ENCODE measurements around the gene CEP57L1. TPM values are rescaled to one million over a fixed set of nuclear protein-coding genes. Genes with fewer than 3 reads are reported as not detected.
"Not testable (repeated sequence)": the region's sequence is repeated elsewhere in the genome, so short reads cannot be mapped to it uniquely, and the experiment has no call there.

Gene CEP57L1
- polyA plus RNA-seq, 1 donor from 2014 or later, result 19.7 TPM

DNA sequence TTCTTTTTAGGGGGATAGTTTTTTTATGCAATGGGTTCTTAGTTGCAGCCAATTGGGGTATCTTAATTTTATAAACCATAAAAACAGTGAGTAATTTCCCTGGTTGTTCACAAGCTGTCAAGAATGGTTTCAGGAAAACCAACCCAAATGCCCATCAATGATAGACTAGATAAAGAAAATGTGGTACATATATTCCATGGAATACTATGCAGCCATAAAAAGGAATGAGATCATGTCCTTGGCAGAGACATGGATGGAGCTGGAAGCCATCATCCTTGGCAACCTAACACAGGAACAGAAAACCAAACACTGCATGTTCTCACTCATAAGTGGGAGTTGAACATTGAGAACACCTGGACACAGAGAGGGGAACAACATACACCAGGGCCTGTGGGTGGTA is 46.8 kb downstream of the CEP57L1 start:
- H4K20me1 ChIP-seq (ENCODE audit: insufficient read depth); H3F3A ChIP-seq (ENCODE audit: insufficient read depth, low read length, poor library complexity, severe bottlenecking); H3K4me2 ChIP-seq (ENCODE audit: low read length); H3K4me3 ChIP-seq (ENCODE audit: low read length); H3K9me3 ChIP-seq (ENCODE audit: low read length); H2AFZ ChIP-seq (ENCODE audit: low read depth, low read length); H3K9ac ChIP-seq (ENCODE audit: low read length); H3K27ac ChIP-seq (ENCODE audit: low read length); H3K79me2 ChIP-seq (replicated peaks; ENCODE audit: insufficient read depth, low read length); H3K36me3 ChIP-seq (ENCODE audit: insufficient read depth, low read length); H3K9me2 ChIP-seq (ENCODE audit: insufficient read depth, low read length); H3K27me3 ChIP-seq (ENCODE audit: insufficient read depth, low read depth, low read length): not testable (repeated sequence)

DNA sequence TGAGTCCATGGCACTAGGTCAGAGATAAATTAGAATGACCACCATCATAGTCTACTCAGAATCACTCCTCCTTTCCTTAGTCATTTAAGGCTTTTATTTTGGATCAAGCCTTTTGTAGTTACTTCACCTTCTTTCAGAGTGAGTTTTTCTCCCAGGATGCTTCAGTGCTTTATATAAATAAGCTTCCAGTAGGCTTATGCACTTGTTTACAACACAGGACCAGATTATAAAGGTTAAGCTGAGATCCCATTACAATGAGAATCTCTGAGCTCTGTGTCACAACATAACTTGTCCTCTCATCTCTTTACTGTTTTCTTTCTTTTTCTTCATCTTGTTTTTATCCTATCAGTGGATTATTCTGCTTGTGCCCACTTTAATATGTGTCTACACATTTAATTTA is 47.9 kb downstream of the CEP57L1 start:
- H3K79me2 ChIP-seq (replicated peaks; ENCODE audit: insufficient read depth, low read length), result no peaks in the 10 kb centered on the region
- H3K36me3 ChIP-seq (ENCODE audit: insufficient read depth, low read length), result no peaks in the 10 kb centered on the region
- H4K20me1 ChIP-seq (ENCODE audit: insufficient read depth), result no peaks in the 10 kb centered on the region
- H3K9me3 ChIP-seq (ENCODE audit: low read length), result no peaks in the 10 kb centered on the region
- no peaks in the 10 kb centered on the region for H3K9me2 ChIP-seq (ENCODE audit: insufficient read depth, low read length)
- no peaks in the 10 kb centered on the region for H3K27me3 ChIP-seq (ENCODE audit: insufficient read depth, low read depth, low read length)
- no peak for TF ChIP-seq POLR2AphosphoS5 (IDR thresholded peaks at IDR 0.05)
- TF ChIP-seq SMC3 (conservative IDR thresholded peaks at IDR 0.05; ENCODE audit: poor library complexity), result no peak
- no peak for TF ChIP-seq RAD21 (conservative IDR thresholded peaks at IDR 0.05)
- no peak for TF ChIP-seq EZH2 (IDR thresholded peaks at IDR 0.05; ENCODE audit: borderline replicate concordance, insufficient read depth, low read length, poor library complexity, severe bottlenecking)
- TF ChIP-seq EP300 (conservative IDR thresholded peaks at IDR 0.05; ENCODE audit: poor library complexity, severe bottlenecking), result no peak
- no peak for TF ChIP-seq TAF1 (IDR thresholded peaks at IDR 0.05; ENCODE audit: low read depth)
- TF ChIP-seq, protein P1, sequence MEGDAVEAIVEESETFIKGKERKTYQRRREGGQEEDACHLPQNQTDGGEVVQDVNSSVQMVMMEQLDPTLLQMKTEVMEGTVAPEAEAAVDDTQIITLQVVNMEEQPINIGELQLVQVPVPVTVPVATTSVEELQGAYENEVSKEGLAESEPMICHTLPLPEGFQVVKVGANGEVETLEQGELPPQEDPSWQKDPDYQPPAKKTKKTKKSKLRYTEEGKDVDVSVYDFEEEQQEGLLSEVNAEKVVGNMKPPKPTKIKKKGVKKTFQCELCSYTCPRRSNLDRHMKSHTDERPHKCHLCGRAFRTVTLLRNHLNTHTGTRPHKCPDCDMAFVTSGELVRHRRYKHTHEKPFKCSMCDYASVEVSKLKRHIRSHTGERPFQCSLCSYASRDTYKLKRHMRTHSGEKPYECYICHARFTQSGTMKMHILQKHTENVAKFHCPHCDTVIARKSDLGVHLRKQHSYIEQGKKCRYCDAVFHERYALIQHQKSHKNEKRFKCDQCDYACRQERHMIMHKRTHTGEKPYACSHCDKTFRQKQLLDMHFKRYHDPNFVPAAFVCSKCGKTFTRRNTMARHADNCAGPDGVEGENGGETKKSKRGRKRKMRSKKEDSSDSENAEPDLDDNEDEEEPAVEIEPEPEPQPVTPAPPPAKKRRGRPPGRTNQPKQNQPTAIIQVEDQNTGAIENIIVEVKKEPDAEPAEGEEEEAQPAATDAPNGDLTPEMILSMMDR (IDR thresholded peaks at IDR 0.05; ENCODE audit: poor library complexity, severe bottlenecking), result no peak
- TF ChIP-seq, protein P2, sequence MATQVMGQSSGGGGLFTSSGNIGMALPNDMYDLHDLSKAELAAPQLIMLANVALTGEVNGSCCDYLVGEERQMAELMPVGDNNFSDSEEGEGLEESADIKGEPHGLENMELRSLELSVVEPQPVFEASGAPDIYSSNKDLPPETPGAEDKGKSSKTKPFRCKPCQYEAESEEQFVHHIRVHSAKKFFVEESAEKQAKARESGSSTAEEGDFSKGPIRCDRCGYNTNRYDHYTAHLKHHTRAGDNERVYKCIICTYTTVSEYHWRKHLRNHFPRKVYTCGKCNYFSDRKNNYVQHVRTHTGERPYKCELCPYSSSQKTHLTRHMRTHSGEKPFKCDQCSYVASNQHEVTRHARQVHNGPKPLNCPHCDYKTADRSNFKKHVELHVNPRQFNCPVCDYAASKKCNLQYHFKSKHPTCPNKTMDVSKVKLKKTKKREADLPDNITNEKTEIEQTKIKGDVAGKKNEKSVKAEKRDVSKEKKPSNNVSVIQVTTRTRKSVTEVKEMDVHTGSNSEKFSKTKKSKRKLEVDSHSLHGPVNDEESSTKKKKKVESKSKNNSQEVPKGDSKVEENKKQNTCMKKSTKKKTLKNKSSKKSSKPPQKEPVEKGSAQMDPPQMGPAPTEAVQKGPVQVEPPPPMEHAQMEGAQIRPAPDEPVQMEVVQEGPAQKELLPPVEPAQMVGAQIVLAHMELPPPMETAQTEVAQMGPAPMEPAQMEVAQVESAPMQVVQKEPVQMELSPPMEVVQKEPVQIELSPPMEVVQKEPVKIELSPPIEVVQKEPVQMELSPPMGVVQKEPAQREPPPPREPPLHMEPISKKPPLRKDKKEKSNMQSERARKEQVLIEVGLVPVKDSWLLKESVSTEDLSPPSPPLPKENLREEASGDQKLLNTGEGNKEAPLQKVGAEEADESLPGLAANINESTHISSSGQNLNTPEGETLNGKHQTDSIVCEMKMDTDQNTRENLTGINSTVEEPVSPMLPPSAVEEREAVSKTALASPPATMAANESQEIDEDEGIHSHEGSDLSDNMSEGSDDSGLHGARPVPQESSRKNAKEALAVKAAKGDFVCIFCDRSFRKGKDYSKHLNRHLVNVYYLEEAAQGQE (IDR thresholded peaks at IDR 0.05; ENCODE audit: borderline replicate concordance), result no peak
- no peak for TF ChIP-seq MXI1 (conservative IDR thresholded peaks at IDR 0.05; ENCODE audit: poor library complexity, severe bottlenecking)
- H3F3A ChIP-seq (ENCODE audit: insufficient read depth, low read length, poor library complexity, severe bottlenecking), result no peaks in the 10 kb centered on the region
- H2AFZ ChIP-seq (ENCODE audit: low read depth, low read length), result no peak overlapping the region
- H3K27ac ChIP-seq (ENCODE audit: low read length), result no peak overlapping the region
- H3K4me2 ChIP-seq (ENCODE audit: low read length), result no peak overlapping the region
- no peak overlapping the region for H3K9ac ChIP-seq (ENCODE audit: low read length)
- no peak overlapping the region for H3K4me3 ChIP-seq (ENCODE audit: low read length)

DNA sequence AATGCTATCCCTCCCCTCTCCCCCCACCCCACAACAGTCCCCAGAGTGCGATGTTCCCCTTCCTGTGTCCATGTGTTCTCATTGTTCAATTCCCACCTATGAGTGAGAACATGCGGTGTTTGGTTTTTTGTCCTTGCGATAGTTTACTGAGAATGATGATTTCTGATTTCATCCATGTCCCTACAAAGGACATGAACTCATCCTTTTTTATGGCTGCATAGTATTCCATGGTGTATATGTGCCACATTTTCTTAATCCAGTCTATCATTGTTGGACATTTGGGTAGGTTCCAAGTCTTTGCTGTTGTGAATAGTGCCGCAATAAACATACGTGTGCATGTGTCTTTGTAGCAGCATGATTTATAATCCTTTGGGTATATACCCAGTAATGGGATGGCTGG is 52.9 kb downstream of the CEP57L1 start:
- H3K36me3 ChIP-seq (ENCODE audit: insufficient read depth, low read length); H2AFZ ChIP-seq (ENCODE audit: low read depth, low read length); H3K27ac ChIP-seq (ENCODE audit: low read length); H3K9ac ChIP-seq (ENCODE audit: low read length); H3K4me2 ChIP-seq (ENCODE audit: low read length); H3K4me3 ChIP-seq (ENCODE audit: low read length); H4K20me1 ChIP-seq (ENCODE audit: insufficient read depth); H3K79me2 ChIP-seq (replicated peaks; ENCODE audit: insufficient read depth, low read length); H3K9me3 ChIP-seq (ENCODE audit: low read length); H3K27me3 ChIP-seq (ENCODE audit: insufficient read depth, low read depth, low read length); H3K9me2 ChIP-seq (ENCODE audit: insufficient read depth, low read length); H3F3A ChIP-seq (ENCODE audit: insufficient read depth, low read length, poor library complexity, severe bottlenecking): not testable (repeated sequence)

DNA sequence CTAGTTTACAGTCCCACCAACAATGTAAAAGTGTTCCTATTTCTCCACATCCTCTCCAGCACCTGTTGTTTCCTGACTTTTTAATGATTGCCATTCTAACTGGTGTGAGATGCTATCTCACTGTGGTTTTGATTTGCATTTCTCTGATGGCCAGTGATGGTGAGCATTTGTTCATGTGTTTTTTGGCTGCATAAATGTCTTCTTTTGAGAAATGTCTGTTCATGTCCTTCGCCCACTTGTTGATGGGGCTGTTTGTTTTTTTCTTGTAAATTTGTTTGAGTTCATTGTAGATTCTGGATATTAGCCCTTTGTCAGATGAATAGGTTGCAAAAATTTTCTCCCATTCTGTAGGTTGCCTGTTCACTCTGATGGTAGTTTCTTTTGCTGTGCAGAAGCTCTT is 53.4 kb downstream of the CEP57L1 start:
- not testable (repeated sequence) for H3K36me3 ChIP-seq (ENCODE audit: insufficient read depth, low read length); H3K79me2 ChIP-seq (replicated peaks; ENCODE audit: insufficient read depth, low read length); H3F3A ChIP-seq (ENCODE audit: insufficient read depth, low read length, poor library complexity, severe bottlenecking); H3K27me3 ChIP-seq (ENCODE audit: insufficient read depth, low read depth, low read length); H3K4me3 ChIP-seq (ENCODE audit: low read length); H3K9ac ChIP-seq (ENCODE audit: low read length); H3K27ac ChIP-seq (ENCODE audit: low read length); H3K9me3 ChIP-seq (ENCODE audit: low read length); H3K9me2 ChIP-seq (ENCODE audit: insufficient read depth, low read length); H4K20me1 ChIP-seq (ENCODE audit: insufficient read depth); H3K4me2 ChIP-seq (ENCODE audit: low read length); H2AFZ ChIP-seq (ENCODE audit: low read depth, low read length)
